ENCODE measurements around the gene CBL. TPM values are rescaled to one million over a fixed set of nuclear protein-coding genes. Genes with fewer than 3 reads are reported as not detected.

The CBL gene
- total RNA-seq, 4 donors from 2014 or later: 20.2 to 29.2 (median 25.1) TPM

DNA sequence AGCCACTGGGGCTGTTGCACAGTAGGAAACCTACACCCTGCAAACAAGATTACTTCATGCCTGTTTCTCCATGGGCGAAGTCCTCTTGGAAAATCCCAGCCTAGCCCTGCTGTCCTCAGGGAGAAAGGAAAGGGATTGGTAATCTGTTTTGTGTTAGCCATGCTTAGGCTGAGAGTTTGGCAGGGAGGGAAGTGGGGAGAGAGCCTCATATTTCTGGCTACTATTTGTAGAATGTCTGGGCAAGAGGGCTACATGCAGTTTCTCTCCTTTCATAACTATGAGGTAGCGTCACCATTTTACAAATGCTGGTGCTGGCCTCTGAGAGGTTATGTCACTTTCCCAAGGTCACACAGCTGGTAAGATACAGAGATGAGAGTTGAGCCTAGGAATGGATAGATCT is 141.1 kb downstream of the CBL start:
- peak; percentile 68 for ATAC-seq
- no peaks in the 10 kb centered on the region for H3K36me3 ChIP-seq
- H3K4me3 ChIP-seq: no peak overlapping the region
- peaks cover 0 to 8% (median 0%) of the 10 kb centered on the region in 3 donors for H3K4me1 ChIP-seq
- 80% methylated on average over 2 of the region's 2 CpGs; no CpG with 5 or more reads in 1 of the 2 donors for WGBS, 2 donors (ENCODE audit: low coverage in 1 of 2)
- H3K27ac ChIP-seq: peak overlapping the region in 1 of 4 donors; percentile 15
- no peaks in the 10 kb centered on the region for H3K27me3 ChIP-seq
- H3K9me3 ChIP-seq: no peaks in the 10 kb centered on the region
- TF ChIP-seq CTCF (IDR thresholded peaks at IDR 0.05): no peak

DNA sequence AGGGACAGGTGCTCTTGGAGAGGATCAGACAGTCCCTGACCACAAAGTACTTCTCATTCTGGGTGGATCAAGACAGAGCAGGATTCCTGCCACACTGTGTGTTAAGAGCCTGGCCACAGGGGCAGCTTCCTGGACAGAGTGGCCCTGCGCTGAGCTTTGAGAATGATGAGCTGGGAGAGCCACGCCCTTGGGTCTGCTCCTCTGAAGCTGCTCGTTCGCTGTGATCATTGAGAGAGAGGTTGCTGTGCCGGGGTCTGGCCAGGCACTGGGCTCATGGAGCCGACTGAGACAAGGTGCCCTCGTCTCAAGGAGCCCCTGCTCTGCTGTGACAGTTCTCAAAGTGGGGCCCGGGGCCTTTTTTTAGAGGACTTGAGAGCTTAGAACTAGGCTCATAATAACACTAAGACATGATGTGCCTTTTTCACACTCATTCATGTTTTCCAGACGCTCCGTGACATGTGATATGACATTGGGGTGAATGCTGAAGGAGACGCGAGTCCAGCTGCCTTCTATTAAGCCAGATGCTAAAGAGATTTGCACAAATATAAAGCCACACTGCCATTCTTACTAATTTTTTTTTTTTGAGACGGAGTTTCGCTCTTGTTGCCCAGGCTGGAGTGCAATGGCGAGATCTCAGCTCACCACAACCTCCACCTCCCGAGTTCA is 141.9 kb downstream of the CBL start:
- Histone ChIP-seq H3K9me3 (no peaks in the 10 kb centered on the region), H3K4me1 (peaks cover 0 to 16% (median 4%) of the 10 kb centered on the region in 3 donors), H3K27ac (peak overlapping the region in 1 of 4 donors; percentile 15), H3K27me3 (no peaks in the 10 kb centered on the region), H3K4me3 (no peak overlapping the region), H3K36me3 (no peaks in the 10 kb centered on the region)
- WGBS, 2 donors (ENCODE audit: low coverage in 1 of 2): 72% methylated on average over 11 of the region's 16 CpGs; no CpG with 5 or more reads in 1 of the 2 donors
- no peak for TF ChIP-seq CTCF (IDR thresholded peaks at IDR 0.05)
- ATAC-seq: no peak

DNA sequence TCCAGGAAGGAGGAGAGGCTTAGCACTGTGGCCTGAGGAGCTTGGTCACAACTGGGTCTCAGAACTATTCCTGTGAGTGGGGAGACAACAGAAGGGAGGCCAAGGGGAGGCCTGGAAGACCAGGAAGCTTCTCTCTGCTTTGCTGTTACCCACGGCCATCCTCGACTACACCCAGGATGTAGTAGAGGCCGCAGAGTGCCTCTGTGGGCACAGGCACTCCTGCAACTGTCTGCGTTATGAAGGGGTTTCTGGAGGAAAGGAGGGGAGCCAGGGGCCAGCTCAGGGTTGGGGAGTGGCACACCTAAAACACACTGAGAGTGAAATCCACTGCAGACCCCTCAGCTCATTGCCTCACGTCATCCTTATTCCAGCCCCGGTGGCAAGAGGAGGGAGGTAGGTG is 144.2 kb downstream of the CBL start:
- H3K4me3 ChIP-seq: no peak overlapping the region
- peaks cover 0 to 2% of the 10 kb centered on the region in 2 donors for H3K36me3 ChIP-seq
- peaks cover 0 to 23% (median 6%) of the 10 kb centered on the region in 3 donors for H3K4me1 ChIP-seq
- H3K9me3 ChIP-seq: no peaks in the 10 kb centered on the region
- H3K27ac ChIP-seq: no peak overlapping the region
- WGBS, 2 donors (ENCODE audit: low coverage in 1 of 2): 93 to 100% methylated on average over 1 to 3 of the region's 6 CpGs
- TF ChIP-seq POLR2AphosphoS5 (IDR thresholded peaks at IDR 0.05): no peak
- TF ChIP-seq EP300 (IDR thresholded peaks at IDR 0.05): no peak
- TF ChIP-seq CTCF (IDR thresholded peaks at IDR 0.05): no peak
- no peaks in the 10 kb centered on the region for H3K27me3 ChIP-seq
- no peak for ATAC-seq

- Histone ChIP-seq H3K4me1 (peaks cover 0 to 33% (median 6%) of the 10 kb centered on the region in 3 donors), H3K4me3 (no peak overlapping the region), H3K9me3 (no peaks in the 10 kb centered on the region), H3K36me3 (peaks cover 0 to 4% of the 10 kb centered on the region in 2 donors), H3K27me3 (no peaks in the 10 kb centered on the region), H3K27ac (no peak overlapping the region)
- no peak for ATAC-seq
- 100% methylated on average over 1 of the region's 2 CpGs; no CpG with 5 or more reads in 1 of the 2 donors for WGBS, 2 donors (ENCODE audit: low coverage in 1 of 2)
- TF ChIP-seq CTCF (IDR thresholded peaks at IDR 0.05) (no peak), EP300 (IDR thresholded peaks at IDR 0.05) (no peak)
Measured at GRCh38 chr11:119351232-119351631, 145.1 kb downstream of the CBL start.

DNA sequence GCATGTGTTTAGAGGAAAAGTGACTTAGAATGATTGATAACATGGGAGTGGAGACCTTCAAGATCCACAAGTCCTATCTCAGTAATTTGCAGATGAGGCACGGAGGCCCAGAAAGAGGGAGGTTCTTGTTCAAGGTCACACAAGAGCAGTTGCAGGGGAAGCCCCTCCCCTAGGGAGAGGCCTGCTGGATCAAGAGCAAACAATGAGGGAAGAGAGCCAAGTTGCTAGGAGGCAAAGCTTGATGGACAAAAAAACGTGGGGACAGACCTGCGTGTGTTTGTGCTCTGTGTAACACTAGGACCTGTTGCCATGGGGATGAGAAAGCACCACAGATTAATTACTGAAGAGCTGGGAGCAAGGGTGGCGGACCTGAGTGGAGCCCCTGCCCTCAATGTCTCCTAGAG is 146.7 kb downstream of the CBL start:
- 22 to 24% methylated on average over 4 of the region's 4 CpGs for WGBS, 2 donors (ENCODE audit: low coverage in 1 of 2)
- Histone ChIP-seq H3K27ac (peak overlapping the region in 3 of 4 donors; percentile 53 to 86 (median 61)), H3K4me1 (peaks cover 0 to 46% (median 6%) of the 10 kb centered on the region in 3 donors), H3K9me3 (no peaks in the 10 kb centered on the region), H3K36me3 (peaks cover 0 to 13% of the 10 kb centered on the region in 2 donors), H3K4me3 (no peak overlapping the region), H3K27me3 (no peaks in the 10 kb centered on the region)
- ATAC-seq: peak; percentile 23
- no peak for TF ChIP-seq EP300 (IDR thresholded peaks at IDR 0.05)
- no peak for TF ChIP-seq POLR2AphosphoS5 (IDR thresholded peaks at IDR 0.05)
- TF ChIP-seq CTCF (IDR thresholded peaks at IDR 0.05): no peak
- no peak for TF ChIP-seq POLR2A (IDR thresholded peaks at IDR 0.05)
